ENCODE data around the gene POLG. TPM values are rescaled to one million over a fixed set of nuclear protein-coding genes. Genes with fewer than 3 reads are reported as not detected.

Gene POLG
- total RNA-seq, 4 donors from 2014 or later, result 38.4 to 60.7 (median 52.9) TPM

GRCh38 chr15:89326316-89326715 lies 8.3 kb downstream of the POLG start:
- H3K9me3 ChIP-seq, result no peaks in the 10 kb centered on the region
- no peak for TF ChIP-seq POLR2A (IDR thresholded peaks at IDR 0.05)
- TF ChIP-seq CTCF (IDR thresholded peaks at IDR 0.05), result no peak
- intact Hi-C loops (cut with DNase I), result no loop called here
- no peak for DNase-seq
- H3K4me3 ChIP-seq, result no peak overlapping the region
- no peak overlapping the region for H3K27ac ChIP-seq
- H3K27me3 ChIP-seq, result no peaks in the 10 kb centered on the region
- peaks cover 74 to 100% (median 81%) of the 10 kb centered on the region in 3 donors for H3K36me3 ChIP-seq
- H3K4me1 ChIP-seq, result peaks cover 12 to 41% (median 13%) of the 10 kb centered on the region in 3 donors
- WGBS, 2 donors, result 80 to 93% methylated on average over 2 to 3 of the region's 6 CpGs

DNA sequence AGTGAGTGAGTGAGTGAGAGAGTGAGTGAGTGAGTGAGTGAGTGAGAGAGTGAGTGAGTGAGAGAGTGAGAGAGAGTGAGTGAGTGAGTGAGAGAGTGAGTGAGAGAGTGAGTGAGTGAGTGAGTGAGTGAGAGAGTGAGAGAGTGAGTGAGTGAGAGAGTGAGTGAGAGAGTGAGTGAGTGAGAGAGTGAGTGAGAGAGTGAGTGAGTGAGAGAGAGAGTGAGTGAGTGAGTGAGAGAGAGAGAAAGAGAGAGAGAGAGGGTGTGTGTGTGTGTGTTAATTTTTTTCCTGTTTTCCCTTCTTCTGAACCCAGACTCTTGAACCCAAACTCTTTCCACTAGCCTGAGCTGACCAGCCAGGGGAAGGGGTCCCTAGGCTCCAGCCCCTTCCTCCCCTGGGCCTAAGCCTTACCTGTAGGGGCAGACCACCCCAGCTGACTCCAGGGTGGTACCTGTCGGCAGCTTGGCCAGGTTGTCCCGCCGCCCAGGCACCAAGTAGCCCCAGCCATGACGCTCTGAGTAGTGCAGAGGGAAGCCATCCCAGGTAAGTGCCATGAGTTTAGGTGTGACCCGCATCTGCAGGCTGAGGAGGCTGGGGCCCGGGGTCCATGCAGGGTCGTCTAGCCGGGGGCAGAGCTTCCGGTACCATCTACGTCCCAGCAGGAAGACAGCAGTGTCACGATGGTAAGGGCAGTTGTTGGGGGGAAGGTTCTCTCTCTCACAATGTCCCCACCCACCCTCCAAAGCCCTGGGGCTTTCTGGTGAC lies 9.4 kb downstream of the POLG start:
- no peak overlapping the region for H3K27ac ChIP-seq
- no peaks in the 10 kb centered on the region for H3K9me3 ChIP-seq
- no peak overlapping the region for H3K4me3 ChIP-seq
- 67 to 93% methylated on average over 1 to 3 of the region's 11 CpGs for WGBS, 2 donors
- H3K36me3 ChIP-seq, result peaks cover 82 to 100% (median 85%) of the 10 kb centered on the region in 3 donors
- intact Hi-C loops (cut with DNase I), result no loop called here
- H3K27me3 ChIP-seq, result no peaks in the 10 kb centered on the region
- TF ChIP-seq CTCF (IDR thresholded peaks at IDR 0.05) (no peak), POLR2A (IDR thresholded peaks at IDR 0.05) (no peak)
- peaks cover 6 to 30% (median 12%) of the 10 kb centered on the region in 3 donors for H3K4me1 ChIP-seq
- no peak for DNase-seq

- H3K4me1 ChIP-seq, result peaks cover 0 to 16% (median 0%) of the 10 kb centered on the region in 3 donors
Measured at GRCh38 chr15:89323825-89324224, 10.8 kb downstream of the POLG start.

GRCh38 chr15:89322822-89323221 lies 11.8 kb downstream of the POLG start:
- Histone ChIP-seq H3K4me3 (no peak overlapping the region), H3K4me1 (peaks cover 0 to 9% (median 0%) of the 10 kb centered on the region in 3 donors), H3K27me3 (no peaks in the 10 kb centered on the region), H3K36me3 (peaks cover 79 to 100% (median 92%) of the 10 kb centered on the region in 3 donors), H3K9me3 (no peaks in the 10 kb centered on the region), H3K27ac (no peak overlapping the region)
- 94 to 95% methylated on average over 14 to 15 of the region's 15 CpGs for WGBS, 2 donors
- intact Hi-C loops (cut with DNase I), result no loop called here
- no peak for DNase-seq
- TF ChIP-seq POLR2A (IDR thresholded peaks at IDR 0.05) (no peak), CTCF (IDR thresholded peaks at IDR 0.05) (no peak)

More at GRCh38 chr15:89323825-89324224, 10.8 kb downstream of the POLG start:
- Histone ChIP-seq H3K9me3 (no peaks in the 10 kb centered on the region), H3K27me3 (no peaks in the 10 kb centered on the region), H3K4me3 (no peak overlapping the region), H3K27ac (no peak overlapping the region), H3K36me3 (peaks cover 82 to 100% (median 91%) of the 10 kb centered on the region in 3 donors)
- no peak for DNase-seq
- WGBS, 2 donors, result 82 to 88% methylated on average over 4 to 5 of the region's 6 CpGs
- no peak for TF ChIP-seq POLR2A (IDR thresholded peaks at IDR 0.05)
- TF ChIP-seq CTCF (IDR thresholded peaks at IDR 0.05), result no peak
- intact Hi-C loops (cut with DNase I), result no loop called here

Data from esophagus squamous epithelium (tissue), 5 donors.